Thyroid gland (tissue), 4 donors: ENCODE data around the gene GINM1. TPM values are rescaled to one million over a fixed set of nuclear protein-coding genes. Genes with fewer than 3 reads are reported as not detected.

Source experiments
- DNase-seq, 2 donors: peaks; one replicate each; pipeline ENCODE4 v3.0.0-alpha.2; 2019
- H3K27ac ChIP-seq, 3 donors: fragments of 200-600 bp; sonication (generic); 1 replicate in 2 of 3; 2 replicates in 1 of 3; pipeline ENCODE4 v1.5.1; 2016 to 2019; ENCODE audit warnings: mild to moderate bottlenecking in 1 of 3, moderate library complexity in 1 of 3
- H3K27me3 ChIP-seq: fragments of 200-600 bp; sonication (generic); one replicate; pipeline ENCODE4 v1.5.1; 2019
- H3K36me3 ChIP-seq, 2 donors: fragments of 200-600 bp; sonication (generic); one replicate each; pipeline ENCODE4 v1.5.1; 2016 to 2019
- H3K4me1 ChIP-seq, 2 donors: fragments of 200-600 bp; sonication (generic); one replicate each; pipeline ENCODE4 v1.5.1; 2017 to 2019
- H3K4me3 ChIP-seq, 3 donors: fragments of 200-600 bp; sonication (generic); replicated peaks in 1 of 3; 1 replicate in 2 of 3; 2 replicates in 1 of 3; pipeline ENCODE4 v1.5.1; 2016; ENCODE audit warnings: mild to moderate bottlenecking in 1 of 3
- H3K9me3 ChIP-seq: fragments of 200-600 bp; sonication (generic); one replicate; pipeline ENCODE4 v1.5.1; 2017
- POLR2A ChIP-seq, 2 donors: fragments of 450-650 bp; IDR thresholded peaks; one replicate each; pipeline ENCODE4 v1.6.1; 2017; ENCODE audit warnings: antibody characterized with exemption in 2 of 2, mild to moderate bottlenecking in 2 of 2, moderate library complexity in 1 of 2
- WGBS, 2 donors: methylation state at CpG; one replicate each; pipeline ENCODE4 v1.1.5; 2017; 5-methylcytosine and 5-hydroxymethylcytosine counted together
- intact Hi-C: fragments of 100-400 bp; cut with DNase I; formaldehyde crosslinking; loops from one replicate; pipeline ENCODE4 v1.15.1; 2023
- total RNA-seq, 4 donors: library from RNA; depleted of rRNA; stranded (reverse); fragments of >200 nt; gene quantifications; one replicate each; pipeline ENCODE4 v1.2.3, GENCODE V29; 2016
- TF ChIP-seq, protein P1 (sequence below), 6 experiments: fragments of 200-600 bp in 3 of 6; fragments of 450-650 bp in 3 of 6; sonication (generic) in 3 of 6; IDR thresholded peaks; one replicate each; pipeline ENCODE4 v1.5.1; 2016 to 2019; ENCODE audit warnings: antibody characterized with exemption in 6 of 6, mild to moderate bottlenecking in 2 of 6, inconsistent platforms in 1 of 6, moderate library complexity in 1 of 6

The GINM1 gene
- total RNA-seq, 4 donors from 2014 or later = 77.3 to 101 (median 86.8) TPM

DNA sequence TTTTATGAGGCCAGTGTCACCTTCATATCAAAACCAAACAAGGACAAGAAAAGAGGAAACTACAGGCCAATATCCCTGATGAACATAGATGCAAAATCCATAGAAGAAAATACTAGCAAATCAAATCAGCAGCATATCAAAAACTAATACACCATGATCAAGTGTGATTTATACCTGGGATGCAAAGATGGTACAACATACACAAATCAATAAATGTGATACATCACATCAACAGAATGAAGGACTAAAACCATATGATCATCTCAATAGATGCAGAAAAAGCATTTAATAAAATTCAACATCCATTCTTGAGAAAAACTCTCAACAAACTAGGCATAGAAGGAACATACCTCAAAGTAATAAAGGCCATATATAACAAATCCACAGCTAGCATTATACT, 8.1 kb upstream of the GINM1 start:
- no peak for DNase-seq
- Histone ChIP-seq H3K27ac (no peak overlapping the region), H3K27me3 (no peaks in the 10 kb centered on the region), H3K36me3 (no peaks in the 10 kb centered on the region), H3K4me1 (no peaks in the 10 kb centered on the region), H3K9me3 (no peaks in the 10 kb centered on the region), H3K4me3 (no peak overlapping the region)
- intact Hi-C loops = no loop called here
- TF ChIP-seq, protein P1, sequence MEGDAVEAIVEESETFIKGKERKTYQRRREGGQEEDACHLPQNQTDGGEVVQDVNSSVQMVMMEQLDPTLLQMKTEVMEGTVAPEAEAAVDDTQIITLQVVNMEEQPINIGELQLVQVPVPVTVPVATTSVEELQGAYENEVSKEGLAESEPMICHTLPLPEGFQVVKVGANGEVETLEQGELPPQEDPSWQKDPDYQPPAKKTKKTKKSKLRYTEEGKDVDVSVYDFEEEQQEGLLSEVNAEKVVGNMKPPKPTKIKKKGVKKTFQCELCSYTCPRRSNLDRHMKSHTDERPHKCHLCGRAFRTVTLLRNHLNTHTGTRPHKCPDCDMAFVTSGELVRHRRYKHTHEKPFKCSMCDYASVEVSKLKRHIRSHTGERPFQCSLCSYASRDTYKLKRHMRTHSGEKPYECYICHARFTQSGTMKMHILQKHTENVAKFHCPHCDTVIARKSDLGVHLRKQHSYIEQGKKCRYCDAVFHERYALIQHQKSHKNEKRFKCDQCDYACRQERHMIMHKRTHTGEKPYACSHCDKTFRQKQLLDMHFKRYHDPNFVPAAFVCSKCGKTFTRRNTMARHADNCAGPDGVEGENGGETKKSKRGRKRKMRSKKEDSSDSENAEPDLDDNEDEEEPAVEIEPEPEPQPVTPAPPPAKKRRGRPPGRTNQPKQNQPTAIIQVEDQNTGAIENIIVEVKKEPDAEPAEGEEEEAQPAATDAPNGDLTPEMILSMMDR (IDR thresholded peaks at IDR 0.05) = no peak
- TF ChIP-seq POLR2A (IDR thresholded peaks at IDR 0.05) = no peak

DNA sequence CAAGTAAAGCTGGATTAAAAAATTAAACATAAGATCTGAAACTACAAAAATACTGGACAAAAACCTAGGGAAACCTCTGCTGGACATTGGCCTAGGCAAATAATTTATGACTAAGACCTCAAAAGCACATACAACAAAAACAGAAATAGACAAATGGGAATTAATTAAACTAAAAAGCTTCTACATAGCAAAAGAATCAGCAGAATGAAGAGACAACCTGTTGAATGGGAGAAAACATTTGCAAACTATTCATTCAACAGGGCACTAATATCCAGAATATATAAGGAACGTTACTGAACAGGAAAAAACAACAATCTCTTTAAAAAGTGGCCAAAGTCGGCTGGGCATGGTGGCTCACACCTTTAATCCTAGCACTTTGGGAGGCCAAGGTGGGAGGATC, 6.8 kb upstream of the GINM1 start:
- TF ChIP-seq, protein P1 (IDR thresholded peaks at IDR 0.05) = no peak
- TF ChIP-seq POLR2A (IDR thresholded peaks at IDR 0.05) = no peak
- no peaks in the 10 kb centered on the region for H3K9me3 ChIP-seq
- no peak for DNase-seq
- H3K27ac ChIP-seq = no peak overlapping the region
- H3K27me3 ChIP-seq = no peaks in the 10 kb centered on the region
- no peaks in the 10 kb centered on the region for H3K36me3 ChIP-seq
- 70 to 74% methylated on average over 2 of the region's 2 CpGs for WGBS, 2 donors
- H3K4me3 ChIP-seq = no peak overlapping the region
- intact Hi-C loops = no loop called here
- no peaks in the 10 kb centered on the region for H3K4me1 ChIP-seq

DNA sequence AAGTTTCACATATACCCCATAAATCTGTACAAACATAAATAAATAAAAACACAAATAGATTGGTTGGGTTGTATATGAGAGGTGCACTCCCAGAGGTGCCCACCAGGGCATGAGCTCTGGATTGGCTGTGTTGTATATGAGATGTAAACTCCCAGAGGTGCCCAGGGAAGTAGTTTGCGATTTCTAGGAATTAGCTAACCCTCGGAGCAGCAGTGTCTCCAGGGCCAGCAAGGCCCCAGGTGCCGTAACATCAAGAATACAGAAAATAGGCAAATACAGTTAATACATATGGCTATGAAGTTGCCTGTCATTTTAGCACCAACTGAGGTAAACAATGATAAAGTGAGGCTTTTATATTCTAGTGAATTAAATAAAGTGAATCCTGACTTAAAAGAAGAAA, 5.4 kb upstream of the GINM1 start:
- no peak overlapping the region for H3K27ac ChIP-seq
- no peaks in the 10 kb centered on the region for H3K27me3 ChIP-seq
- no peaks in the 10 kb centered on the region for H3K4me1 ChIP-seq
- intact Hi-C loops = loop anchor here (10.0 kb wide), 2 partner anchors 174 to 304 kb away; partner anchors contain the start of gene LRP11
- no peak for DNase-seq
- no peaks in the 10 kb centered on the region for H3K9me3 ChIP-seq
- H3K4me3 ChIP-seq = no peak overlapping the region
- H3K36me3 ChIP-seq = no peaks in the 10 kb centered on the region
- TF ChIP-seq, protein P1 (IDR thresholded peaks at IDR 0.05) = peak in 4 of 6 experiments; percentile 8 to 49 (median 18)
- TF ChIP-seq POLR2A (IDR thresholded peaks at IDR 0.05) = no peak
- WGBS, 2 donors = 57% methylated on average over 3 of the region's 3 CpGs

DNA sequence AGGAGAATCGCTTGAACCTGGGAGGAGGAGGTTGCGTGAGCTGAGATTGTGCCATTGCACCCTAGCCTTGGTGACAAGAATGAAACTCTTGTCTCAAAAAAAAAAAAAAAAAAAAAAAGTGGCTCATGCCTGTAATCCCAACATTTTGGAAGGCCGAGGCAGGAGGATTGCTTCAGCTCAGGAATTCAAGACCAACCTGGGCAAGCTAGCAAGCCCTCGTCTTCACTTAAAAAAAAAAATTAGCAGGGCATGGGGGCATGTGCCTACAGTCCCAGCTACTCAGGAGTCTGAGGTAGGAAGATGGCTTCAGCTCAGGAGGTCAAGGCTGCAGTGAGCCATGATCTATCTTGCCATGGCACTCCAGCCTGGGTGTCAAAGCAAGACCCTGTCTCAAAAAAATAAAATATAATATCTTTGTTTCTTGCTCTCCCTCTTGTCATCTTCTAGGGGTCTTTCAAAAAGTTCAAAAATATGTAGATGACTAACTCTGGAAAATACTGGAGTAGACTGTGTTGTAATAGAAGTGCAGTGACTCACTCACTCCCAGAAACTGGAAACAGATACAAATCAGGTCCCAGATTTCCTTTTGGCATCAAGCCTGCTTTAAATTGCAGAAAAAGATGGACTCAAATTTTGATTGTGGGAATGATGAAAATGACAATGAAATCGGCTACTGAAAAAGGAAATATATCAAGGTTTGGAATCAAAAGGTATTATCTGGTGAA, 2.8 kb upstream of the GINM1 start:
- no peak overlapping the region for H3K4me3 ChIP-seq
- H3K27me3 ChIP-seq = no peaks in the 10 kb centered on the region
- 90 to 92% methylated on average over 5 of the region's 5 CpGs for WGBS, 2 donors
- H3K27ac ChIP-seq = no peak overlapping the region
- H3K4me1 ChIP-seq = peaks cover 6 to 9% of the 10 kb centered on the region in 2 donors
- H3K36me3 ChIP-seq = no peaks in the 10 kb centered on the region
- no peaks in the 10 kb centered on the region for H3K9me3 ChIP-seq
- no peak for TF ChIP-seq POLR2A (IDR thresholded peaks at IDR 0.05)
- TF ChIP-seq, protein P1 (IDR thresholded peaks at IDR 0.05) = no peak
- intact Hi-C loops = loop anchor here (10.0 kb wide), 2 partner anchors 171 to 301 kb away; partner anchors contain the start of gene LRP11
- no peak for DNase-seq

DNA sequence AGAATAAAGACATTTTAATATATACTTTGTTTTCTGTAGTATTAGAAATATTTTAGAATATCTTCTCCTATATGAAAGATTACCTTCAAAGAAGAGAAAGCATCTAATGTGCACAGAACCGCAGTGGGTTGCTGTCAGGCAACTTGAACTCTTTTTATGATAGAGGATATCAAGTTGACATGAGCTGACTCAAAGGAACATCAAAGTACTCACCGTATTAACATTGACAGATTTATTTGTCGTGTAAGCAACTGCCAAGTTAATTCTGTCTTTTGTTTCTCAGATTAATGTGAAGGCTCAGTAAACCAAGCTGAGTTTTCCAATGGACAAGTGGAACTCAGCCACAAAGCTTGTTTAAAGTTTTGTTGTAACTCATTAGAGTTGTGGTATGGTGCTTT, 2.2 kb upstream of the GINM1 start:
- DNase-seq = no peak
- Histone ChIP-seq H3K4me3 (no peak overlapping the region), H3K9me3 (no peaks in the 10 kb centered on the region), H3K36me3 (no peaks in the 10 kb centered on the region), H3K27ac (no peak overlapping the region), H3K27me3 (no peaks in the 10 kb centered on the region), H3K4me1 (peaks cover 6 to 9% of the 10 kb centered on the region in 2 donors)
- TF ChIP-seq, protein P1 (IDR thresholded peaks at IDR 0.05) = no peak
- no peak for TF ChIP-seq POLR2A (IDR thresholded peaks at IDR 0.05)
- WGBS, 2 donors = 85 to 88% methylated on average over 3 of the region's 3 CpGs
- intact Hi-C loops = loop anchor here (10.0 kb wide), 2 partner anchors 171 to 301 kb away; partner anchors contain the start of gene LRP11
